Stomach (tissue), 4 donors: ENCODE data around the gene EMX1.

Experiments used
- POLR2A ChIP-seq, 4 donors: fragments of 450-650 bp; IDR thresholded peaks; one replicate each; pipeline ENCODE4 v1.6.1; 2016; ENCODE audit warnings: antibody characterized with exemption in 4 of 4, control low read depth in 2 of 4, mild to moderate bottlenecking in 1 of 4, moderate library complexity in 1 of 4
- TF ChIP-seq, protein P1 (sequence below), 7 experiments: fragments of 450-650 bp in 4 of 7; fragments of 200-600 bp in 3 of 7; sonication (generic) in 3 of 7; IDR thresholded peaks; one replicate each; pipeline ENCODE4 v1.5.1; 2016 to 2019; ENCODE audit warnings: antibody characterized with exemption in 7 of 7, control low read depth in 2 of 7, mild to moderate bottlenecking in 1 of 7

DNA sequence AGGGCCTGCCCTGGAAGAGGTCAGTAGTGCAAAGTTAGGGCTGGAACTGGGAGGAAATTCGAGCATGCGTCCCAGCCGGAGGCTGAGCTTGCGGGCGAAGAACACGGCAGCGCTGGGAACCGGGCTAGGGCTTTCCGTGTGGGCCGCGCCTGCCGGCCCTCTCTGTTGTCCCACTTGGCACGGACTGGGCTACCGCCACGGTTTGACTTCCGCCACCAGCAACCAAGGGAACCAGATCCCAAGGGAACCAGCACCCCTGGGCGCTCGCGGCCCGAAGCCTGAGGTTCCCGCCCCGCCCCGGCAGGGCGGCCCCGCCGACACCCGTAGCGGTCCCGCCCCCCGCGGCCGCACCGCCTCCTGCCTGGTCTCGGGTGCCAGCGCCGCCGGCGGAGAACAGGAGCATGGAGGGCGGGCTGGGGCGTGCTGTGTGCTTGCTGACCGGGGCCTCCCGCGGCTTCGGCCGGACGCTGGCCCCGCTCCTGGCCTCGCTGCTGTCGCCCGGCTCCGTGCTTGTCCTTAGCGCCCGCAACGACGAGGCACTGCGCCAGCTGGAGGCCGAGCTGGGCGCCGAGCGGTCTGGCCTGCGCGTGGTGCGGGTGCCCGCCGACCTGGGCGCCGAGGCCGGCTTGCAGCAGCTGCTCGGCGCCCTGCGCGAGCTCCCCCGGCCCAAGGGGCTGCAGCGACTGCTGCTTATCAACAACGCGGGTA is 30.1 kb upstream of the EMX1 start, which contains the start of gene SPR:
- TF ChIP-seq, protein P1, sequence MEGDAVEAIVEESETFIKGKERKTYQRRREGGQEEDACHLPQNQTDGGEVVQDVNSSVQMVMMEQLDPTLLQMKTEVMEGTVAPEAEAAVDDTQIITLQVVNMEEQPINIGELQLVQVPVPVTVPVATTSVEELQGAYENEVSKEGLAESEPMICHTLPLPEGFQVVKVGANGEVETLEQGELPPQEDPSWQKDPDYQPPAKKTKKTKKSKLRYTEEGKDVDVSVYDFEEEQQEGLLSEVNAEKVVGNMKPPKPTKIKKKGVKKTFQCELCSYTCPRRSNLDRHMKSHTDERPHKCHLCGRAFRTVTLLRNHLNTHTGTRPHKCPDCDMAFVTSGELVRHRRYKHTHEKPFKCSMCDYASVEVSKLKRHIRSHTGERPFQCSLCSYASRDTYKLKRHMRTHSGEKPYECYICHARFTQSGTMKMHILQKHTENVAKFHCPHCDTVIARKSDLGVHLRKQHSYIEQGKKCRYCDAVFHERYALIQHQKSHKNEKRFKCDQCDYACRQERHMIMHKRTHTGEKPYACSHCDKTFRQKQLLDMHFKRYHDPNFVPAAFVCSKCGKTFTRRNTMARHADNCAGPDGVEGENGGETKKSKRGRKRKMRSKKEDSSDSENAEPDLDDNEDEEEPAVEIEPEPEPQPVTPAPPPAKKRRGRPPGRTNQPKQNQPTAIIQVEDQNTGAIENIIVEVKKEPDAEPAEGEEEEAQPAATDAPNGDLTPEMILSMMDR (IDR thresholded peaks at IDR 0.05) = no peak
- no peak for TF ChIP-seq POLR2A (IDR thresholded peaks at IDR 0.05)
